ENCODE measurements around the gene PHACTR4.

- TF ChIP-seq EZH2 (IDR thresholded peaks at IDR 0.05; ENCODE audit: borderline replicate concordance): no peak
- TF ChIP-seq CTCF (IDR thresholded peaks at IDR 0.05; ENCODE audit: poor library complexity): no peak
Observed at GRCh38 chr1:28494737-28495136, 125.2 kb downstream of the PHACTR4 start.
